ENCODE data around the gene NT5C.

GRCh38 chr17:75181110-75181509, 49.6 kb upstream of the NT5C start:
- TF ChIP-seq CTCF (IDR thresholded peaks at IDR 0.05; ENCODE audit: low read length) = no peak
- TF ChIP-seq EZH2 (IDR thresholded peaks at IDR 0.05; ENCODE audit: borderline replicate concordance, low read length) = no peak

All from OCI-LY1 (cell line).